Caco-2 (cell line): ENCODE results near the gene GABRG2. TPM values are rescaled to one million over a fixed set of nuclear protein-coding genes. Genes with fewer than 3 reads are reported as not detected.

Source experiments
- BruUV-seq: library from RNA; stranded (reverse); fragments of 400-500 nt; replicated peaks from 2 replicates; lab custom pipeline; 2021; lab: Mats Ljungman, UMichigan
- CTCF ChIA-PET: fragments of 300-600 bp; sonication (Branson Sonifier 250); formaldehyde crosslinking; loops from one replicate; lab custom pipeline; 2022; ENCODE audit warnings: antibody characterized with exemption; lab: Charles Lee
- POLR2A ChIA-PET: fragments of 300-600 bp; sonication (Branson Sonifier 250); formaldehyde crosslinking; loops from one replicate; lab custom pipeline; 2022; ENCODE audit warnings: antibody characterized with exemption; lab: Charles Lee
- DNase-seq, 2 experiments: peaks; one replicate each; pipeline versions ENCODE4 v3.0.0 to v3.0.0-alpha.2; 2020 to 2022
- H3K27me3 ChIP-seq: replicated peaks from 2 replicates; pipeline ENCODE4 v1.6.0; 2011; ENCODE audit warnings: low read length; ENCODE audit not compliant: control insufficient read depth, insufficient read depth
- H3K36me3 ChIP-seq: 2 replicates; pipeline ENCODE4 v1.5.1; 2011; ENCODE audit warnings: low read length; ENCODE audit not compliant: control insufficient read depth, insufficient read depth
- H3K4me1 ChIP-seq: fragments of 250-450 bp; sonication (Bioruptor Pico); 2 replicates; pipeline ENCODE4 v1.5.1; 2020; ENCODE audit warnings: mild to moderate bottlenecking
- H3K4me3 ChIP-seq: 2 replicates; pipeline ENCODE4 v1.5.1; 2011; ENCODE audit warnings: low read depth, mild to moderate bottlenecking, control low read depth, low read length
- H3K9me3 ChIP-seq: fragments of 250-450 bp; sonication (Bioruptor Pico); 2 replicates; pipeline ENCODE4 v1.5.1; 2020; ENCODE audit warnings: mild to moderate bottlenecking, moderate library complexity
- H3K27ac Mint-ChIP-seq: one replicate; pipeline ENCODE4 v1.8.0; 2022; ENCODE audit warnings: mixed read lengths; ENCODE audit not compliant: unreplicated experiment
- H3K27me3 Mint-ChIP-seq: one replicate; pipeline ENCODE4 v1.8.0; 2022; ENCODE audit warnings: mixed read lengths; ENCODE audit not compliant: insufficient read depth, unreplicated experiment
- H3K36me3 Mint-ChIP-seq: one replicate; pipeline ENCODE4 v1.8.0; 2022; ENCODE audit warnings: mild to moderate bottlenecking, mixed read lengths; ENCODE audit not compliant: insufficient read depth, unreplicated experiment
- H3K4me1 Mint-ChIP-seq: one replicate; pipeline ENCODE4 v1.8.0; 2022; ENCODE audit warnings: low read depth, mixed read lengths; ENCODE audit not compliant: unreplicated experiment
- H3K4me3 Mint-ChIP-seq: one replicate; pipeline ENCODE4 v1.8.0; 2022; ENCODE audit warnings: mild to moderate bottlenecking, moderate library complexity, mixed read lengths; ENCODE audit not compliant: unreplicated experiment
- H3K9me3 Mint-ChIP-seq: one replicate; pipeline ENCODE4 v1.8.0; 2022; ENCODE audit warnings: mixed read lengths; ENCODE audit not compliant: unreplicated experiment
- intact Hi-C: fragments of 100-400 bp; cut with micrococcal nuclease; formaldehyde crosslinking; loops from one replicate; pipeline ENCODE4 v1.10.0; 2022; ENCODE audit not compliant: unreplicated experiment
- total RNA-seq: library from RNA; stranded (reverse); gene quantifications from 2 replicates; pipeline ENCODE4 v1.2.3, GENCODE V29; 2022
- TF ChIP-seq, protein P1 (sequence below), 2 experiments: fragments of 200-600 bp in 1 of 2; IDR thresholded peaks; 1 replicate in 1 of 2; 2 replicates in 1 of 2; pipeline versions ENCODE4 v1.5.1 to v1.8.0; 2011 to 2022; ENCODE audit warnings: antibody characterized with exemption in 1 of 2, control low read depth in 1 of 2, inconsistent platforms in 1 of 2, low read depth in 1 of 2, low read length in 1 of 2, mild to moderate bottlenecking in 1 of 2, moderate library complexity in 1 of 2; ENCODE audit not compliant: insufficient read depth in 1 of 2, severe bottlenecking in 1 of 2, unreplicated experiment in 1 of 2

Gene GABRG2
- total RNA-seq, 1 experiment from 2014 or later: 1.9 TPM

DNA sequence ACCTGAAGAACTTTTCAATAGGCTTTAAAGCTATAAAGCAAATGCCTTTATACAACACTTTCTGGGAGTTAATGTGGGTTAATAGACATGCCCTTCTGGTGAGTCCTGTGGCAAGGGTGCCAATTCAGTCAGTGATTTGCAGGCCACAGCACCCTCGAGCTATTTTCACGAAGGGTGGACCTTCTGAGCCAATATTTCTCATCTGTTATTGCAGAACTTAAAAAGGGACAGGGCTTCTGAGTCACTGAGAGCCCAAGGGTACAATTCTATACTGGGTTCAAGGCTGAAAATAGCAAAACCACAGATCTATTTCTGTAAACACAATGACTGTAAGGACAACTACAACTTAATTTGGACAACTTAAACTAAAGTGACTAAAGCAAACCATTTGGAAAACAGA is 92.8 kb downstream of the GABRG2 start:
- no peak overlapping the region for H3K27ac Mint-ChIP-seq
- TF ChIP-seq, protein P1, sequence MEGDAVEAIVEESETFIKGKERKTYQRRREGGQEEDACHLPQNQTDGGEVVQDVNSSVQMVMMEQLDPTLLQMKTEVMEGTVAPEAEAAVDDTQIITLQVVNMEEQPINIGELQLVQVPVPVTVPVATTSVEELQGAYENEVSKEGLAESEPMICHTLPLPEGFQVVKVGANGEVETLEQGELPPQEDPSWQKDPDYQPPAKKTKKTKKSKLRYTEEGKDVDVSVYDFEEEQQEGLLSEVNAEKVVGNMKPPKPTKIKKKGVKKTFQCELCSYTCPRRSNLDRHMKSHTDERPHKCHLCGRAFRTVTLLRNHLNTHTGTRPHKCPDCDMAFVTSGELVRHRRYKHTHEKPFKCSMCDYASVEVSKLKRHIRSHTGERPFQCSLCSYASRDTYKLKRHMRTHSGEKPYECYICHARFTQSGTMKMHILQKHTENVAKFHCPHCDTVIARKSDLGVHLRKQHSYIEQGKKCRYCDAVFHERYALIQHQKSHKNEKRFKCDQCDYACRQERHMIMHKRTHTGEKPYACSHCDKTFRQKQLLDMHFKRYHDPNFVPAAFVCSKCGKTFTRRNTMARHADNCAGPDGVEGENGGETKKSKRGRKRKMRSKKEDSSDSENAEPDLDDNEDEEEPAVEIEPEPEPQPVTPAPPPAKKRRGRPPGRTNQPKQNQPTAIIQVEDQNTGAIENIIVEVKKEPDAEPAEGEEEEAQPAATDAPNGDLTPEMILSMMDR (IDR thresholded peaks at IDR 0.05; ENCODE audit: insufficient read depth in 1 of 2, low read depth in 1 of 2, low read length in 1 of 2, severe bottlenecking in 1 of 2, unreplicated experiment in 1 of 2): no peak
- POLR2A ChIA-PET: no interaction called here
- H3K4me3 ChIP-seq: no peak overlapping the region
- no peaks in the 10 kb centered on the region for H3K36me3 Mint-ChIP-seq
- no peaks in the 10 kb centered on the region for H3K27me3 Mint-ChIP-seq
- CTCF ChIA-PET: no interaction called here
- no peaks in the 10 kb centered on the region for H3K4me1 ChIP-seq
- BruUV-seq: no TSS peak
- no peaks in the 10 kb centered on the region for H3K9me3 Mint-ChIP-seq
- H3K4me1 Mint-ChIP-seq: no peaks in the 10 kb centered on the region
- H3K9me3 ChIP-seq: no peaks in the 10 kb centered on the region
- H3K36me3 ChIP-seq: no peaks in the 10 kb centered on the region
- no peak for DNase-seq
- H3K4me3 Mint-ChIP-seq: no peak overlapping the region
- intact Hi-C loops: no loop called here
- no peaks in the 10 kb centered on the region for H3K27me3 ChIP-seq

DNA sequence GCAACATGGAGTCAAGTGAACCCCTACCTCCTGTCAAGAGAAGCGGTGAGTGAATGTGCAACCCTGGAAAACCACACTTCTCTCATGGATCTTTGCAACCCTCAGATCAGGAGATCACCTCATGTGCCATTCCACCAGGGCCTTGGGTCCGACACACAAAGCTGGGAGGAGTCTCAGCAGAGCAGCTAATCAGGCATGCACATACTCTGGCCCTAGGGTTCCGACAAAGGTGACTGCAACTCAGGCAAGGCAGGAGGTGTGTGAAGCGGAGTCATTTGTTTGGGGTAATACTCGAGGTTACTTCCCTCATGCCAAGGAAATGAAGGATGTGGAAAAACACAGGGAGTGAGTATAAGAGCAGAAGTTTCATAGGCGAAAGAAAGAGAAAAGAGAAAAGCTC is 96.1 kb downstream of the GABRG2 start:
- POLR2A ChIA-PET: no interaction called here
- Mint-ChIP-seq H3K27ac (no peak overlapping the region), H3K9me3 (peaks cover 9% of the 10 kb centered on the region), H3K4me1 (no peaks in the 10 kb centered on the region), H3K36me3 (no peaks in the 10 kb centered on the region), H3K4me3 (no peak overlapping the region), H3K27me3 (peaks cover 3% of the 10 kb centered on the region)
- H3K4me3 ChIP-seq: no peak overlapping the region
- DNase-seq: no peak
- TF ChIP-seq, protein P1 (IDR thresholded peaks at IDR 0.05; ENCODE audit: insufficient read depth in 1 of 2, low read depth in 1 of 2, low read length in 1 of 2, severe bottlenecking in 1 of 2, unreplicated experiment in 1 of 2): no peak
- intact Hi-C loops: no loop called here
- no peaks in the 10 kb centered on the region for H3K36me3 ChIP-seq
- no peaks in the 10 kb centered on the region for H3K9me3 ChIP-seq
- no peaks in the 10 kb centered on the region for H3K27me3 ChIP-seq
- no TSS peak for BruUV-seq
- no peaks in the 10 kb centered on the region for H3K4me1 ChIP-seq
- CTCF ChIA-PET: no interaction called here

DNA sequence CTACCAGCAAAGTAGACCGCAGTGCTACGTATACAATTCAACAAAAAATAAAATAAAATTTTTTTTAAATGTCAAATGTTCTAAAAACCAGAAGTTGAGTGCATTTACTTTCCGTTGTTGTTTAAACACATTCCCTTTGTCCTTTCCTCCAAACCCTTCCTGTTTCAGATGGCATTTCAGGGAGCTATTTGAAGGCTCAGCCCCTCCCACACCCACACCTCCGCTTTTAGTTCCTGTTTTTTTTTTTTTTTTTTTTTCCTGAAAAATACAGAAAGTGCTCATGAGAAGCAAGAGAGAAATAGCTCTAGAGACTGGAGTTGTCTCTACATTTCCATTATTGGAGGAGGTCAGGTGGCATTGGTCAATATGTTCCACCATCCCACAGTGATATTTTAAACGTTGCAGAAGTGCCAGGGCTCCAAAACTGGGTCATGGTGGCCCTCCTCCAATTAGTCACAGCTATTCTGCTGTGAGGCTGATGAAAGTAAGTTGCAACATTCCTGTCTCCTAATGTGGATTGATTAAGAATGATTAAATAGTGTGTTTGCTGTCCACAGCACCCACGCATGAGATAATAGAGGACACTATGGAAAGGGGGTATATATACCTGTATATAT is 106.9 kb downstream of the GABRG2 start:
- no peak for DNase-seq
- H3K4me1 ChIP-seq: no peaks in the 10 kb centered on the region
- no peak overlapping the region for H3K4me3 ChIP-seq
- ChIA-PET POLR2A (no interaction called here), CTCF (interaction anchor here (0.6 kb wide), 1 partner anchor 19 kb away, joined by 3 read pairs; no protein-coding TSS in a partner anchor)
- intact Hi-C loops: no loop called here
- no peaks in the 10 kb centered on the region for H3K9me3 ChIP-seq
- Mint-ChIP-seq H3K27me3 (no peaks in the 10 kb centered on the region), H3K4me1 (no peaks in the 10 kb centered on the region), H3K27ac (no peak overlapping the region), H3K36me3 (no peaks in the 10 kb centered on the region), H3K4me3 (no peak overlapping the region), H3K9me3 (no peaks in the 10 kb centered on the region)
- TF ChIP-seq, protein P1 (IDR thresholded peaks at IDR 0.05; ENCODE audit: insufficient read depth in 1 of 2, low read depth in 1 of 2, low read length in 1 of 2, severe bottlenecking in 1 of 2, unreplicated experiment in 1 of 2): no peak
- no TSS peak for BruUV-seq
- H3K36me3 ChIP-seq: no peaks in the 10 kb centered on the region
- no peaks in the 10 kb centered on the region for H3K27me3 ChIP-seq
